ENCODE results near the gene EMC9.

DNA sequence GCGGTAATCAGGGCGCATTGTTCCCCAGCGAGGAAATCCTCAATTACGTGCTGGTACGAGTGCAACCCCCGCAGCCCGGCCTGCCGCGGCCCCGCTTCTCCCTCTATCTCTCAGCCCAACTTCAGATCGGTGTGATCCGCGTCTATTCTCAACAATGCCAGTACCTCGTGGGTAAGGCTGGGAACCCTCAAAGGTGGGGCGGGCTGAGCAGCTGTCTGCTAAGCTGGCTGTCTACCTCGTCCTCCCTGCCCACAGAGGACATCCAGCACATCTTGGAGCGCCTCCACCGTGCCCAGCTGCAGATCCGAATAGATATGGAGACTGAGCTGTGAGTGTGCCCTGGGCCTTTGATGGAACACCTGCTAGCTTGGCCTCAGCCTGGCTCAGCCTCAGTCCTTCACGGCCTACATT lies 31.5 kb upstream of the EMC9 start:
- TF ChIP-seq TARDBP (IDR thresholded peaks at IDR 0.05) (no peak), SUZ12 (IDR thresholded peaks at IDR 0.05) (no peak), ELF4 (IDR thresholded peaks at IDR 0.05) (no peak), ARNT (IDR thresholded peaks at IDR 0.05) (no peak), ZNF384 (IDR thresholded peaks at IDR 0.05) (no peak), FOXA1 (IDR thresholded peaks at IDR 0.05) (no peak), NFRKB (IDR thresholded peaks at IDR 0.05) (no peak), FOXK2 (IDR thresholded peaks at IDR 0.05) (no peak)
- TF ChIP-seq, protein P1, sequence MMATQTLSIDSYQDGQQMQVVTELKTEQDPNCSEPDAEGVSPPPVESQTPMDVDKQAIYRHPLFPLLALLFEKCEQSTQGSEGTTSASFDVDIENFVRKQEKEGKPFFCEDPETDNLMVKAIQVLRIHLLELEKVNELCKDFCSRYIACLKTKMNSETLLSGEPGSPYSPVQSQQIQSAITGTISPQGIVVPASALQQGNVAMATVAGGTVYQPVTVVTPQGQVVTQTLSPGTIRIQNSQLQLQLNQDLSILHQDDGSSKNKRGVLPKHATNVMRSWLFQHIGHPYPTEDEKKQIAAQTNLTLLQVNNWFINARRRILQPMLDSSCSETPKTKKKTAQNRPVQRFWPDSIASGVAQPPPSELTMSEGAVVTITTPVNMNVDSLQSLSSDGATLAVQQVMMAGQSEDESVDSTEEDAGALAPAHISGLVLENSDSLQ (IDR thresholded peaks at IDR 0.05) = no peak

Measured in HEK293T (cell line).